HepG2 (cell line): ENCODE results near the gene ADRM1. TPM values are rescaled to one million over a fixed set of nuclear protein-coding genes. Genes with fewer than 3 reads are reported as not detected.

ENCODE experiments used
- CENPT ChIP-seq: sonication (generic); formaldehyde crosslinking; IDR thresholded peaks from 2 replicates; pipeline ENCODE4 v1.8.0; 2022; ENCODE audit warnings: low read depth, mild to moderate bottlenecking, moderate library complexity, missing genetic modification reagents
- KDM5B ChIP-seq: sonication (generic); formaldehyde crosslinking; IDR thresholded peaks from 2 replicates; pipeline ENCODE4 v1.4.0; 2020; ENCODE audit warnings: missing genetic modification reagents, mild to moderate bottlenecking, borderline replicate concordance
- MLLT10 ChIP-seq: sonication (generic); formaldehyde crosslinking; IDR thresholded peaks from 2 replicates; pipeline ENCODE4 v1.4.0; 2020; ENCODE audit warnings: missing genetic modification reagents
- MXI1 ChIP-seq: IDR thresholded peaks from 3 replicates; pipeline ENCODE4 v1.6.1; 2012; ENCODE audit warnings: low read depth, low read length, inconsistent platforms, borderline replicate concordance
- SRSF9 ChIP-seq: fragments of 200-400 bp; formaldehyde crosslinking; IDR thresholded peaks from 2 replicates; pipeline ENCODE4 v1.6.1; 2018; ENCODE audit warnings: borderline replicate concordance, mild to moderate bottlenecking, low read depth, low read length; ENCODE audit not compliant: insufficient read depth, poor library complexity, severe bottlenecking
- THAP7 ChIP-seq: sonication (generic); formaldehyde crosslinking; IDR thresholded peaks from 2 replicates; pipeline ENCODE4 v1.8.1; 2023; ENCODE audit warnings: mild to moderate bottlenecking, missing genetic modification reagents
- ZNF280B ChIP-seq: sonication (generic); formaldehyde crosslinking; IDR thresholded peaks from 2 replicates; pipeline ENCODE4 v1.5.0; 2020; ENCODE audit warnings: missing genetic modification reagents, mild to moderate bottlenecking, borderline replicate concordance
- ZNF331 ChIP-seq: sonication (generic); formaldehyde crosslinking; IDR thresholded peaks from 2 replicates; pipeline ENCODE4 v1.4.0; 2020; ENCODE audit warnings: missing genetic modification reagents
- ZNF589 ChIP-seq: sonication (generic); formaldehyde crosslinking; conservative IDR thresholded peaks from 2 replicates; pipeline ENCODE4 v1.8.0; 2022; ENCODE audit warnings: mild to moderate bottlenecking, moderate library complexity, missing genetic modification reagents
- ZNF605 ChIP-seq: sonication (generic); formaldehyde crosslinking; IDR thresholded peaks from 2 replicates; pipeline ENCODE4 v1.8.0; 2022; ENCODE audit warnings: mild to moderate bottlenecking, missing genetic modification reagents
- ZNF75D ChIP-seq: sonication (generic); formaldehyde crosslinking; IDR thresholded peaks from 2 replicates; pipeline ENCODE4 v1.8.1; 2023; ENCODE audit warnings: missing genetic modification reagents, mild to moderate bottlenecking, borderline replicate concordance
- polyA plus RNA-seq, 8 experiments: library from polyadenylated mRNA; depleted of rRNA in 3 of 8; stranded (reverse) in 7 of 8; unstranded in 1 of 8; fragments of >200 nt; fragmentation: Illumina TruSeq in 4 of 8; extraction: Trizol in 4 of 8; gene quantifications; 2 replicates each; pipeline versions ENCODE4 v1.2.1 to v1.2.3, GENCODE V29; 2011 to 2016; ENCODE audit warnings: low read depth in 4 of 8, missing spikeins in 1 of 8, mixed read lengths in 1 of 8; ENCODE audit not compliant: insufficient read depth in 1 of 8
- total RNA-seq, 5 experiments: library from RNA; depleted of rRNA; stranded (reverse); fragments of >200 nt; fragmentation: Illumina TruSeq; extraction: Trizol; gene quantifications; 2 replicates each; pipeline ENCODE4 v1.2.3, GENCODE V29; 2016; ENCODE audit warnings: low read depth in 1 of 5
- TF ChIP-seq, protein P1 (sequence below): sonication (generic); formaldehyde crosslinking; IDR thresholded peaks from 2 replicates; pipeline ENCODE4 v1.4.0; 2020; ENCODE audit warnings: mild to moderate bottlenecking, missing genetic modification reagents
- TF ChIP-seq, protein P2 (sequence below): sonication (generic); formaldehyde crosslinking; IDR thresholded peaks from 2 replicates; pipeline ENCODE4 v1.4.0; 2020; ENCODE audit warnings: missing genetic modification reagents, mild to moderate bottlenecking, borderline replicate concordance
- TF ChIP-seq, protein P3 (sequence below): sonication (generic); formaldehyde crosslinking; conservative IDR thresholded peaks from 2 replicates; pipeline ENCODE4 v1.4.0; 2020; ENCODE audit warnings: missing genetic modification reagents
- TF ChIP-seq, protein P4 (sequence below): sonication (generic); formaldehyde crosslinking; IDR thresholded peaks from 2 replicates; pipeline ENCODE4 v1.5.0; 2020; ENCODE audit warnings: mild to moderate bottlenecking, missing genetic modification reagents, moderate library complexity

The ADRM1 gene
- total and polyA plus RNA-seq, 2 of the 13 experiments (the other 11 are each of a cell fraction or from before 2014, with no cell fraction given): 92.9 to 154 TPM

GRCh38 chr20:62296724-62297448, 5.9 kb upstream of the ADRM1 start (continued):
- TF ChIP-seq SRSF9 (no peak), MLLT10 (CRISPR knock-in tag) (no peak), ZNF280B (CRISPR knock-in tag) (0 out of 2 replicates have a peak, but pooled peaks have one; percentile 2), ZNF331 (CRISPR knock-in tag) (0 out of 2 replicates have a peak, but pooled peaks have one; percentile 12), THAP7 (CRISPR knock-in tag) (no peak), ZNF75D (CRISPR knock-in tag) (no peak), ZNF605 (CRISPR knock-in tag) (no peak), MXI1 (no peak), ZNF589 (CRISPR knock-in tag) (no peak), KDM5B (CRISPR knock-in tag) (peak; percentile 66; the same call in 1 of the 2 replicates), CENPT (peak; percentile 16; the same call in 1 of the 2 replicates)
- TF ChIP-seq, protein P1, sequence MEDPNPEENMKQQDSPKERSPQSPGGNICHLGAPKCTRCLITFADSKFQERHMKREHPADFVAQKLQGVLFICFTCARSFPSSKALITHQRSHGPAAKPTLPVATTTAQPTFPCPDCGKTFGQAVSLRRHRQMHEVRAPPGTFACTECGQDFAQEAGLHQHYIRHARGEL (CRISPR knock-in tag): peak; percentile 72; the same call in 1 of the 2 replicates
- TF ChIP-seq, protein P2, sequence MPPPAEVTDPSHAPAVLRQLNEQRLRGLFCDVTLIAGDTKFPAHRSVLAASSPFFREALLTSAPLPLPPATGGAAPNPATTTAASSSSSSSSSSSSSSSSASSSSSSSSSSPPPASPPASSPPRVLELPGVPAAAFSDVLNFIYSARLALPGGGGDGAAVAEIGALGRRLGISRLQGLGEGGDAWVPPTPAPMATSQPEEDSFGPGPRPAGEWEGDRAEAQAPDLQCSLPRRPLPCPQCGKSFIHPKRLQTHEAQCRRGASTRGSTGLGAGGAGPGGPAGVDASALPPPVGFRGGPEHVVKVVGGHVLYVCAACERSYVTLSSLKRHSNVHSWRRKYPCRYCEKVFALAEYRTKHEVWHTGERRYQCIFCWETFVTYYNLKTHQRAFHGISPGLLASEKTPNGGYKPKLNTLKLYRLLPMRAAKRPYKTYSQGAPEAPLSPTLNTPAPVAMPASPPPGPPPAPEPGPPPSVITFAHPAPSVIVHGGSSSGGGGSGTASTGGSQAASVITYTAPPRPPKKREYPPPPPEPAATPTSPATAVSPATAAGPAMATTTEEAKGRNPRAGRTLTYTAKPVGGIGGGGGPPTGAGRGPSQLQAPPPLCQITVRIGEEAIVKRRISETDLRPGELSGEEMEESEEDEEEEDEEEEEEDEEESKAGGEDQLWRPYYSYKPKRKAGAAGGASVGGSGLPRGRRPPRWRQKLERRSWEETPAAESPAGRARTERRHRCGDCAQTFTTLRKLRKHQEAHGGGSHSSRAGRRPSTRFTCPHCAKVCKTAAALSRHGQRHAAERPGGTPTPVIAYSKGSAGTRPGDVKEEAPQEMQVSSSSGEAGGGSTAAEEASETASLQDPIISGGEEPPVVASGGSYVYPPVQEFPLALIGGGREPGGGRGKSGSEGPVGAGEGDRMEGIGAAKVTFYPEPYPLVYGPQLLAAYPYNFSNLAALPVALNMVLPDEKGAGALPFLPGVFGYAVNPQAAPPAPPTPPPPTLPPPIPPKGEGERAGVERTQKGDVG (CRISPR knock-in tag): 0 out of 2 replicates have a peak, but pooled peaks have one; percentile 23
- TF ChIP-seq, protein P3, sequence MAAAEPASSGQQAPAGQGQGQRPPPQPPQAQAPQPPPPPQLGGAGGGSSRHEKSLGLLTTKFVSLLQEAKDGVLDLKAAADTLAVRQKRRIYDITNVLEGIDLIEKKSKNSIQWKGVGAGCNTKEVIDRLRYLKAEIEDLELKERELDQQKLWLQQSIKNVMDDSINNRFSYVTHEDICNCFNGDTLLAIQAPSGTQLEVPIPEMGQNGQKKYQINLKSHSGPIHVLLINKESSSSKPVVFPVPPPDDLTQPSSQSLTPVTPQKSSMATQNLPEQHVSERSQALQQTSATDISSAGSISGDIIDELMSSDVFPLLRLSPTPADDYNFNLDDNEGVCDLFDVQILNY (CRISPR knock-in tag): no peak
- TF ChIP-seq, protein P4, sequence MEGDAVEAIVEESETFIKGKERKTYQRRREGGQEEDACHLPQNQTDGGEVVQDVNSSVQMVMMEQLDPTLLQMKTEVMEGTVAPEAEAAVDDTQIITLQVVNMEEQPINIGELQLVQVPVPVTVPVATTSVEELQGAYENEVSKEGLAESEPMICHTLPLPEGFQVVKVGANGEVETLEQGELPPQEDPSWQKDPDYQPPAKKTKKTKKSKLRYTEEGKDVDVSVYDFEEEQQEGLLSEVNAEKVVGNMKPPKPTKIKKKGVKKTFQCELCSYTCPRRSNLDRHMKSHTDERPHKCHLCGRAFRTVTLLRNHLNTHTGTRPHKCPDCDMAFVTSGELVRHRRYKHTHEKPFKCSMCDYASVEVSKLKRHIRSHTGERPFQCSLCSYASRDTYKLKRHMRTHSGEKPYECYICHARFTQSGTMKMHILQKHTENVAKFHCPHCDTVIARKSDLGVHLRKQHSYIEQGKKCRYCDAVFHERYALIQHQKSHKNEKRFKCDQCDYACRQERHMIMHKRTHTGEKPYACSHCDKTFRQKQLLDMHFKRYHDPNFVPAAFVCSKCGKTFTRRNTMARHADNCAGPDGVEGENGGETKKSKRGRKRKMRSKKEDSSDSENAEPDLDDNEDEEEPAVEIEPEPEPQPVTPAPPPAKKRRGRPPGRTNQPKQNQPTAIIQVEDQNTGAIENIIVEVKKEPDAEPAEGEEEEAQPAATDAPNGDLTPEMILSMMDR (CRISPR knock-in tag): no peak
